ENCODE data around the gene PLCD3. TPM values are rescaled to one million over a fixed set of nuclear protein-coding genes. Genes with fewer than 3 reads are reported as not detected.

Gene PLCD3
- total RNA-seq, 1 donor from 2014 or later = 6.2 TPM

DNA sequence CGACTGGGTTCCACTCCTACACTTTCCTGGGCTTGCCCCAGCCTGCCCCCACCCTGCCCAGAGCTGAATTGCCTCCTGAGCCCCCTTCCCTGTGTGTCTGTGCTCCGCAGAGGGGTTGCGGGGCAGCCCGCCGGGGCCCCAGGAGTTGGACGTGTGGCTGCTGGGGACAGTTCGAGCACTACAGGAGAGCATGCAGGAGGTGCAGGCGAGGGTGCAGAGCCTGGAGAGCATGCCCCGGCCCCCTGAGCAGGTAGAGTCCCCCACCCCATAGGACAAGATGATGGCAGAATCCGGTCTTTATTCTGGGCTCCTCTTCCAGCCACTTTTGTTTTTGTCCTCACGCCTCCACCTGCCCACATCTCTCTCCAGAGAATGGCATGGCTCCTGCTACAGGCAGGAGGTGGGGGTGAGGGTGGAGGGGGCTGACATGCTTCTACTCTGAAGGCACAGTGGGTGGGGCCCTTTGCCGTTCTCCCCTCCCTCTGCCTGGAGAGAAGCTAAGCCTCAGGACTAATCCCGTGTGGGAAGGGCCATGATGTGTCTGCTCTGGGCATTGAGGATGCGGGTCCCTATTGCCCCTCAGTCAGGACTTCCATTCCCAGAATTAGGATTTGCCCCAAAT, 6.7 kb upstream of the PLCD3 start:
- Mint-ChIP-seq H3K9me3 (ENCODE audit: unreplicated experiment) (peaks cover 2% of the 10 kb centered on the region), H3K36me3 (ENCODE audit: unreplicated experiment) (no peaks in the 10 kb centered on the region), H3K4me3 (ENCODE audit: unreplicated experiment) (no peak overlapping the region), H3K27ac (ENCODE audit: unreplicated experiment) (no peak overlapping the region), H3K27me3 (ENCODE audit: unreplicated experiment) (peaks cover 2% of the 10 kb centered on the region), H3K4me1 (ENCODE audit: low read depth, unreplicated experiment) (peaks cover 6% of the 10 kb centered on the region)
- DNase-seq = no peak
- no peak for TF ChIP-seq CTCF (IDR thresholded peaks at IDR 0.05; ENCODE audit: partially characterized antibody, unreplicated experiment)

DNA sequence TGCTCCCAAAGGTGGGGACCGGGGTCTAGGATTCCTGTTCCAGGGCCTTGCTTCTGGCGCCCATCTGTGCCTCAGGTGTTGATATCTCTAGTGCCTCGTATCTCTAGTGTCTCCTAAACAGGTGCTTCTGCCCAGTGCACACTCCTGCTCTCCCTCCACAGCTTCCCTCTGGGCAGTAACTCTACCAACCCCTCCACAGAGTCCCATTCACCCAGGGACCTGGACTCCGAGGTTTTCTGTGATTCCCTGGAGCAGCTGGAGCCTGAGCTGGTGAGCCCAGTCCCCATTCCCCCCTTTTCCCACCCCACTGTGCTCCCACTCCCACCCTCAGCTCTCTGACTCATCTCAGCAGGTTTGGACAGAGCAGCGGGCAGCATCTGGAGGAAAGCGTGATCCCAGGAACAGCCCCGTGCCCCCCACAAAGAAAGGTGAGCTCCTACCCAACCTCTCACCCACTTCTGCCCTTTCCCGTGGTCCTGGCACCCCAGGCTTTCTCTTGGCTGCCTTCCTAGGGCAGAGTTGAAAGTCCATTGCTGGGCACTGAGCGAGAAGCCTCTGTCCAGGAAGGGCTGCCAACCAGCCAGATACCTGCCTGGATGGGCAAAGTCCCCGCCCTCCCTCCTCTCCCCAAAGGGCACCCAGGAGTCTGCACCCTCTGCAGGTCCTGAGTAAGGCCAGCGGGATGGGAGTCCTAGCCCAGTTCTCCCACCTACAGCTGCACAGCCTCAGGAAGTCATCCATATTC, 5.4 kb upstream of the PLCD3 start:
- no peak overlapping the region for H3K4me3 Mint-ChIP-seq (ENCODE audit: unreplicated experiment)
- H3K9me3 Mint-ChIP-seq (ENCODE audit: unreplicated experiment) = peaks cover under 1% of the 10 kb centered on the region
- DNase-seq = no peak
- TF ChIP-seq CTCF (IDR thresholded peaks at IDR 0.05; ENCODE audit: partially characterized antibody, unreplicated experiment) = no peak
- H3K36me3 Mint-ChIP-seq (ENCODE audit: unreplicated experiment) = no peaks in the 10 kb centered on the region
- H3K4me1 Mint-ChIP-seq (ENCODE audit: low read depth, unreplicated experiment) = peaks cover 4% of the 10 kb centered on the region
- no peak overlapping the region for H3K27ac Mint-ChIP-seq (ENCODE audit: unreplicated experiment)
- peaks cover 2% of the 10 kb centered on the region for H3K27me3 Mint-ChIP-seq (ENCODE audit: unreplicated experiment)

DNA sequence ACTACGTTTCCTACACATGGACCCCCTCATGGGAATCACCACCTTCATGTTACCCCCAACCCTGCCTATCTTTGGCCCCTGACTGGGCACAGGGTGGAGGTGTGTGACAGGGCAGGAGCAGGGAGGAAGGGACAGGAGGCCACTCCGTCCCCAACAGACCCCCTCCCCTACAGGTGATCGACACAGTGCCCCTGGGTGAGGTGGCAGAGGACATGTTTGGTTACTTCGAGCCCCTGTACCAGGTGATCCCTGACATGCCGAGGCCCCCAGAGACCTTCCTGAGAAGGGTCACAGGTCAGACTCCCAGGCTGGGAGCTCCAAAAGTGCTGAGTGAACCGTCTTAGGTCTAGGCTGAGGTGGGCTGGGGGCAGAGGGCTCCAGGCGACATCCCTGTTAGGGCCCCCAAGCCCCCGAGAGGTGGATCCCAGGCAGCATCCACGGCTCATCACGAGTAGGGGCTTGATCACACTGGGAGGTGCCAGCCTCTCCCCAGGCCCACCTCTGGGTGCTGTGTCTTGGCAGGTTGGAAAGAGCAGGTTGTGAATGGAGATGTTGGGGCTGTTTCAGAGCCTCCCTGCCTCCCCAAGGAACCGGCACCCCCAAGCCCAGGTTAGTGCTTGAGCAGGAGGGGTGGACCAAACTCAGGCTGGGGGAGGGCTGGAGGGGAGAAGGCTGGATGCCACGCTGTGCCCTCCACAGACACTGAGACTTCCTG, 4.7 kb upstream of the PLCD3 start:
- Mint-ChIP-seq H3K27ac (ENCODE audit: unreplicated experiment) (no peak overlapping the region), H3K4me3 (ENCODE audit: unreplicated experiment) (peak overlapping the region; percentile 65), H3K9me3 (ENCODE audit: unreplicated experiment) (no peaks in the 10 kb centered on the region), H3K36me3 (ENCODE audit: unreplicated experiment) (no peaks in the 10 kb centered on the region), H3K27me3 (ENCODE audit: unreplicated experiment) (peaks cover 2% of the 10 kb centered on the region), H3K4me1 (ENCODE audit: low read depth, unreplicated experiment) (peaks cover 4% of the 10 kb centered on the region)
- DNase-seq = no peak
- no peak for TF ChIP-seq CTCF (IDR thresholded peaks at IDR 0.05; ENCODE audit: partially characterized antibody, unreplicated experiment)

GRCh38 chr17:45135978-45136791, 3.9 kb upstream of the PLCD3 start:
- Mint-ChIP-seq H3K36me3 (ENCODE audit: unreplicated experiment) (no peaks in the 10 kb centered on the region), H3K4me1 (ENCODE audit: low read depth, unreplicated experiment) (peaks cover 4% of the 10 kb centered on the region), H3K27me3 (ENCODE audit: unreplicated experiment) (peaks cover 2% of the 10 kb centered on the region), H3K9me3 (ENCODE audit: unreplicated experiment) (peaks cover 2% of the 10 kb centered on the region), H3K27ac (ENCODE audit: unreplicated experiment) (no peak overlapping the region), H3K4me3 (ENCODE audit: unreplicated experiment) (peak overlapping the region; percentile 65)
- TF ChIP-seq CTCF (IDR thresholded peaks at IDR 0.05; ENCODE audit: partially characterized antibody, unreplicated experiment) = no peak
- DNase-seq = peak; percentile 76

Data from glutamatergic neuron (in vitro differentiated cells).